Measurements from ENCODE around the gene UBE2U. TPM values are rescaled to one million over a fixed set of nuclear protein-coding genes. Genes with fewer than 3 reads are reported as not detected.
"Not testable (repeated sequence)": the region's sequence is repeated elsewhere in the genome, so short reads cannot be mapped to it uniquely, and the experiment has no call there.

UBE2U gene
- total RNA-seq, 4 donors from 2014 or later = not detected

DNA sequence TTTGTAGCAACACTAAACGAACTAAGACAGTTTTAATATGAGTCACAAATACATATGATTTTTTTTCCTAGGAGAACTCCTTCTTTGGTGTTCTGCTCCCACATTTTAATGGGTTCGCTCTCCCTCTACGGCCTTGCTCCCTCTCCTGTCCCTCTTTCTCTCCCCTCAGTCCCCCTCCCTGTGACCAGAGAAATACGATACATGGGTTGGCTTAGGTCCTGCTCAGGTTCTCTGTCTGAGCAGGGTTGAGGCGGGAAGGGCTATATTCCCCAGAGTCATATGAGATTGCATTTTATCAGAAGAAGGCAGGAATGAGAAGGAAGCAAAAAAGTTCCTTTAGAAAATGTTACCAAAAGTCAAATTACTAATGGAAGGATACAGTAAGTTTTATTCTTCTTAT is 44.6 kb downstream of the UBE2U start:
- intact Hi-C loops (cut with DNase I; ENCODE audit: low total_unique reads) (loop anchor here (5.0 to 10.0 kb wide), 3 partner anchors 476 to 1403 kb away; partner anchors contain the start of gene ROR1), in situ Hi-C loops (cut with MboI; ENCODE audit: low sequenced_read_pairs in 4 of 4) (loop anchor here in 3 of 4 donors (10.0 to 25.0 kb wide), 4 partner anchors 553 to 633 kb away; no protein-coding TSS in a partner anchor)
- no peaks in the 10 kb centered on the region for H3K36me3 ChIP-seq
- DNase-seq (no peak), ATAC-seq (no peak)
- H3K9me3 ChIP-seq = no peaks in the 10 kb centered on the region
- peaks cover 0 to 3% (median 0%) of the 10 kb centered on the region in 3 donors for H3K27me3 ChIP-seq
- H3K4me3 ChIP-seq = no peak overlapping the region
- no peak for TF ChIP-seq POLR2A (IDR thresholded peaks at IDR 0.05)
- TF ChIP-seq, protein P1, sequence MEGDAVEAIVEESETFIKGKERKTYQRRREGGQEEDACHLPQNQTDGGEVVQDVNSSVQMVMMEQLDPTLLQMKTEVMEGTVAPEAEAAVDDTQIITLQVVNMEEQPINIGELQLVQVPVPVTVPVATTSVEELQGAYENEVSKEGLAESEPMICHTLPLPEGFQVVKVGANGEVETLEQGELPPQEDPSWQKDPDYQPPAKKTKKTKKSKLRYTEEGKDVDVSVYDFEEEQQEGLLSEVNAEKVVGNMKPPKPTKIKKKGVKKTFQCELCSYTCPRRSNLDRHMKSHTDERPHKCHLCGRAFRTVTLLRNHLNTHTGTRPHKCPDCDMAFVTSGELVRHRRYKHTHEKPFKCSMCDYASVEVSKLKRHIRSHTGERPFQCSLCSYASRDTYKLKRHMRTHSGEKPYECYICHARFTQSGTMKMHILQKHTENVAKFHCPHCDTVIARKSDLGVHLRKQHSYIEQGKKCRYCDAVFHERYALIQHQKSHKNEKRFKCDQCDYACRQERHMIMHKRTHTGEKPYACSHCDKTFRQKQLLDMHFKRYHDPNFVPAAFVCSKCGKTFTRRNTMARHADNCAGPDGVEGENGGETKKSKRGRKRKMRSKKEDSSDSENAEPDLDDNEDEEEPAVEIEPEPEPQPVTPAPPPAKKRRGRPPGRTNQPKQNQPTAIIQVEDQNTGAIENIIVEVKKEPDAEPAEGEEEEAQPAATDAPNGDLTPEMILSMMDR (IDR thresholded peaks at IDR 0.05 in 4 of 5, conservative IDR thresholded peaks at IDR 0.05 in 1 of 5) = no peak
- no peaks in the 10 kb centered on the region for H3K4me1 ChIP-seq
- H3K27ac ChIP-seq = no peak overlapping the region

GRCh38 chr1:64250472-64250871 is 47.0 kb downstream of the UBE2U start:
- DNase-seq; H3K4me3 ChIP-seq; H3K9me3 ChIP-seq; H3K27ac ChIP-seq; H3K4me1 ChIP-seq; H3K27me3 ChIP-seq; ATAC-seq; intact Hi-C loops (cut with DNase I; ENCODE audit: low total_unique reads); H3K36me3 ChIP-seq: not testable (repeated sequence)
- in situ Hi-C loops (cut with MboI; ENCODE audit: low sequenced_read_pairs in 4 of 4) = loop anchor here in 1 of 4 donors (25.0 kb wide), 1 partner anchor 437 kb away; no protein-coding TSS in a partner anchor

GRCh38 chr1:64251971-64252370 is 48.5 kb downstream of the UBE2U start:
- in situ Hi-C loops (cut with MboI; ENCODE audit: low sequenced_read_pairs in 4 of 4) = loop anchor here in 1 of 4 donors (25.0 kb wide), 1 partner anchor 435 kb away; no protein-coding TSS in a partner anchor

GRCh38 chr1:64257233-64257632 is 53.8 kb downstream of the UBE2U start:
- ATAC-seq; H3K27me3 ChIP-seq; intact Hi-C loops (cut with DNase I; ENCODE audit: low total_unique reads); H3K4me3 ChIP-seq; H3K4me1 ChIP-seq; H3K9me3 ChIP-seq; H3K36me3 ChIP-seq; H3K27ac ChIP-seq; DNase-seq: not testable (repeated sequence)
- in situ Hi-C loops (cut with MboI; ENCODE audit: low sequenced_read_pairs in 4 of 4) = loop anchor here in 1 of 4 donors (25.0 kb wide), 1 partner anchor 430 kb away; no protein-coding TSS in a partner anchor

More at GRCh38 chr1:64251971-64252370, 48.5 kb downstream of the UBE2U start:
- H3K4me1 ChIP-seq = no peaks in the 10 kb centered on the region
- H3K4me3 ChIP-seq = no peak overlapping the region
- intact Hi-C loops (cut with DNase I; ENCODE audit: low total_unique reads) = no loop called here
- peaks cover 0 to 3% (median 0%) of the 10 kb centered on the region in 3 donors for H3K27me3 ChIP-seq
- H3K36me3 ChIP-seq = no peaks in the 10 kb centered on the region
- no peak for TF ChIP-seq POLR2A (IDR thresholded peaks at IDR 0.05)
- TF ChIP-seq, protein P1 (IDR thresholded peaks at IDR 0.05 in 4 of 5, conservative IDR thresholded peaks at IDR 0.05 in 1 of 5) = no peak
- DNase-seq = no peak
- no peak overlapping the region for H3K27ac ChIP-seq
- H3K9me3 ChIP-seq = no peaks in the 10 kb centered on the region
- no peak for ATAC-seq

DNA sequence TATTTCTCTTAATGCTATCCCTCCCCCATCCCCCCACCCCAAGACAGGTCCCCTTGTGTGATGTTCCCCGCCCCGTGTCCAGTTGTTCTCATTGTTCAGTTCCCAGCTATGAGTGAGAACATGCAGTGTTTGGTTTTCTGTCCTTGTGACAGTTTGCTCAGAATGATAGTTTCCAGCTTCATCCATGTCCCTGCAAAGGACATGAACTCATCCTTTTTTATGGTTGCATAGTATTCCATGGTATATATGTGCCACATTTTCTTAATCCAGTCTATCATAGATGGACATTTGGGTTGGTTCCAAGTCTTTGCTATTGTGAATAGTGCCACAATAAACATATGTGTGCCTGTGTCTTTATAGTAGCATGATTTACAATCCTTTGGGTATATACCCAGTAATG is 55.0 kb downstream of the UBE2U start:
- in situ Hi-C loops (cut with MboI; ENCODE audit: low sequenced_read_pairs in 4 of 4) = loop anchor here in 1 of 4 donors (25.0 kb wide), 1 partner anchor 429 kb away; no protein-coding TSS in a partner anchor
- H3K4me3 ChIP-seq = not testable (repeated sequence)

DNA sequence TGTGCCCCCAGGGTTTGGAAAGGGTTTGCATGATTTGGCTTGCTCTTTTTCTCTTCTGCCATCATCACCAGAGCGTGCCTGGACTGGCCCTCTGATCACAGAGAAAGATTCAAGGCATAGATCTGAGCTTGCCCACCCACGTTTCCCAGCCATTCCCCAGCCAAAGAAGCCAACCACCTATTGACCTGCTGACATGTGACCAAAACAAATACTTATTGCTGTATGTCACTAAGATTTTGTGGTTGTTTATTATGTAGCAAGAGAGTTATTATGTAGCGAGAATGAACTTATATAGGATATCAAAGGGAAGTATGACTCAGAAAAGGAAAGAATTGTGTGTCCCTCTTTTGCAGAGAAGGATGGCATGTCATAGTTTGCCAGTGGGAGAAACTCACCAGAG is 59.9 kb downstream of the UBE2U start:
- in situ Hi-C loops (cut with MboI; ENCODE audit: low sequenced_read_pairs in 4 of 4) (loop anchor here (10.0 to 25.0 kb wide), 4 partner anchors 411 to 561 kb away; no protein-coding TSS in a partner anchor), intact Hi-C loops (cut with DNase I; ENCODE audit: low total_unique reads) (no loop called here)
- Histone ChIP-seq H3K4me1 (no peaks in the 10 kb centered on the region), H3K27me3 (no peaks in the 10 kb centered on the region), H3K4me3 (no peak overlapping the region), H3K27ac (no peak overlapping the region), H3K9me3 (no peaks in the 10 kb centered on the region), H3K36me3 (no peaks in the 10 kb centered on the region)
- no peak for DNase-seq
- TF ChIP-seq, protein P1 (IDR thresholded peaks at IDR 0.05 in 4 of 5, conservative IDR thresholded peaks at IDR 0.05 in 1 of 5) = no peak
- no peak for TF ChIP-seq POLR2A (IDR thresholded peaks at IDR 0.05)
- ATAC-seq = no peak

More for the DNA sequence above, 55.0 kb downstream of the UBE2U start:
- H3K36me3 ChIP-seq; intact Hi-C loops (cut with DNase I; ENCODE audit: low total_unique reads); H3K27ac ChIP-seq; DNase-seq; H3K9me3 ChIP-seq; H3K27me3 ChIP-seq; H3K4me1 ChIP-seq; ATAC-seq: not testable (repeated sequence)
